ENCODE data around the gene UNKL.

The UNKL gene

DNA sequence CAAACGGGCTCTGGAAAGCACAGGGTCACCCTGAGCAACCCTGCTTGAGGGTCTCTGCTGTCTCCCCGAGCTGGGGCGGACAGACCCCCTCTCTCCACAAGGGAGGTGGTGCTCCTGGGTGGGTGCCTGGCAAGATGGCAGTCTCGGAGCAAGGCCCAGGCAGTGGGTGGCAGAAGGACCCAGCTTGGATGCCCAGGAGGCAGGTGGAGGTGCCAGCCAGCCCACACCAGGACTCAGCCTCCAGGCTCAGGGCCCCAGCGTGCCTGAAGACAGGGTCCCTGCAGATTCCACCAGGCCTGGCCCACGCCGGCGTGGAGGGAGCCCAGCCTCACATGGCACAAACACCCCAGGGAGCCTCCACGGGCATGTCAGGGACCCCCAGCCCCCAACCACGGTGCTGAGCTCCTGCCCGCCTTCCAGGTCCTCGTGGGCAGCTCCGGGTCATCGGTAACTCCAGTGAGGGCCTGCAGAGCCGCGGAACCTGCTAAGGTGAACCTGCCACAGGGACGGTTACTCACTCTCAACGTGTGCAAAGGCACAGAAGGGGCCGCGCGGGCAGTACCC lies 20.8 kb downstream of the UNKL start:
- H3K4me3 ChIP-seq (ENCODE audit: low read length) = no peak overlapping the region
- H3K9ac ChIP-seq (ENCODE audit: low read length) = no peak overlapping the region
- peaks cover 42% of the 10 kb centered on the region for H3K36me3 ChIP-seq (ENCODE audit: control insufficient read depth, insufficient read depth, low read length, severe bottlenecking)
- no peaks in the 10 kb centered on the region for H3K4me1 ChIP-seq (ENCODE audit: control insufficient read depth, insufficient read depth, low read length)
- no peaks in the 10 kb centered on the region for H3K9me3 ChIP-seq (ENCODE audit: control insufficient read depth, low read length)
- H3K27me3 ChIP-seq (replicated peaks; ENCODE audit: control insufficient read depth, insufficient read depth, low read length) = no peaks in the 10 kb centered on the region
- no peak for DNase-seq (ENCODE audit: low read depth)

GRCh38 chr16:1392826-1393225 lies 21.7 kb downstream of the UNKL start:
- Histone ChIP-seq H3K9me3 (ENCODE audit: control insufficient read depth, low read length) (no peaks in the 10 kb centered on the region), H3K4me1 (ENCODE audit: control insufficient read depth, insufficient read depth, low read length) (no peaks in the 10 kb centered on the region), H3K36me3 (ENCODE audit: control insufficient read depth, insufficient read depth, low read length, severe bottlenecking) (peaks cover 42% of the 10 kb centered on the region), H3K4me3 (ENCODE audit: low read length) (no peak overlapping the region), H3K9ac (ENCODE audit: low read length) (no peak overlapping the region), H3K27me3 (replicated peaks; ENCODE audit: control insufficient read depth, insufficient read depth, low read length) (no peaks in the 10 kb centered on the region)
- no peak for DNase-seq (ENCODE audit: low read depth)

DNA sequence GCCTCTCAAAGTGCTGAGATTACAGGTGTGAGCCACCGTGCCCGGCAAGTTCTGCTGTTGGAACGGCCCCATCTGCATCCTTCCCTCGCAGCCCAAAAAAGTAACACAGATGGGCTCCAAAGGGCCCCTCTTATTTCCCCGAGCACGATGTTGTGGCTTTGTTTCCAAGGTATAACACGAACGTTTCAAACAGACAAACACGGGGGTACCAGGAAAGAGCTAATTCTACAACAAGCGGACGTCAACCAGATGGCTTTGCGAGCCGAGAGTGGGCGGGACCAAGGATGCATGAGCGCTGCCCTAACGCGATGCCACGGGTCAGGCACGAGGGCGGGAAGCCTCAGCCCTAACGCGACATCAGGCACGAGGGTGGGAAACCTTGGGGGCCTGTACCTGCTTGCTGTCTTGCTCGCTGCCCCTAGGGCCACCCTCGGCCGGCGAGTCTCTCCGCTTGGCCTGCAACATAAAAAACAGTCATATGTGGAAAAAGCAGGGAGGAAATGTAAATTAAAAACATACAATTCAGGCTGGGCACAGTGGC lies 24.2 kb downstream of the UNKL start:
- Histone ChIP-seq H3K27me3 (replicated peaks; ENCODE audit: control insufficient read depth, insufficient read depth, low read length) (no peaks in the 10 kb centered on the region), H3K36me3 (ENCODE audit: control insufficient read depth, insufficient read depth, low read length, severe bottlenecking) (peaks cover 43% of the 10 kb centered on the region), H3K9me3 (ENCODE audit: control insufficient read depth, low read length) (no peaks in the 10 kb centered on the region)

DNA sequence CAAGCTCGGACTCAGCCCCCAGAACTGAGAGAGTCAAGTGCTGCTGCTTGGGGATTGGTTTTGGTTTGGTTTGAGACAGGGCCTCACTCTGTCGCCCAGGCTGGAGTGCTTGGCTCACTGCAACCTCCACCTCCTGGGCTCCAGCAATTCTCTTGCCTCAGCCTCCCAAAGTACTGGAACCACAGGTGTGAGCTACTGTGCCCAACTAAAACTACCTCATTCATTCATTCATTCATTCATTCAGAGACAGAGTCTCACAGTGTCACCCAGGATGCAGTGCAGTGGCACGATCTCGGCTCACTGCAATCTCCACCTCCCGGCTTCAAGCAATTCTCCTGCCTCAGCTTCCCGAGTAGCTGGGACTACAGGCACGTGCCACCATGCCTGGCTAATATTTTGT lies 24.7 kb downstream of the UNKL start:
- Histone ChIP-seq H3K27me3 (replicated peaks; ENCODE audit: control insufficient read depth, insufficient read depth, low read length) (no peaks in the 10 kb centered on the region), H3K4me3 (ENCODE audit: low read length) (no peak overlapping the region), H3K4me1 (ENCODE audit: control insufficient read depth, insufficient read depth, low read length) (no peaks in the 10 kb centered on the region), H3K9me3 (ENCODE audit: control insufficient read depth, low read length) (no peaks in the 10 kb centered on the region), H3K9ac (ENCODE audit: low read length) (no peak overlapping the region), H3K36me3 (ENCODE audit: control insufficient read depth, insufficient read depth, low read length, severe bottlenecking) (peaks cover 43% of the 10 kb centered on the region)
- no peak for DNase-seq (ENCODE audit: low read depth)

More for the DNA sequence above, 24.2 kb downstream of the UNKL start:
- H3K9ac ChIP-seq (ENCODE audit: low read length) = no peak overlapping the region
- no peak overlapping the region for H3K4me3 ChIP-seq (ENCODE audit: low read length)
- DNase-seq (ENCODE audit: low read depth) = no peak
- H3K4me1 ChIP-seq (ENCODE audit: control insufficient read depth, insufficient read depth, low read length) = no peaks in the 10 kb centered on the region

- Histone ChIP-seq H3K9me3 (ENCODE audit: control insufficient read depth, low read length) (no peaks in the 10 kb centered on the region), H3K36me3 (ENCODE audit: control insufficient read depth, insufficient read depth, low read length, severe bottlenecking) (peaks cover 33% of the 10 kb centered on the region), H3K27me3 (replicated peaks; ENCODE audit: control insufficient read depth, insufficient read depth, low read length) (no peaks in the 10 kb centered on the region), H3K9ac (ENCODE audit: low read length) (no peak overlapping the region), H3K4me1 (ENCODE audit: control insufficient read depth, insufficient read depth, low read length) (no peaks in the 10 kb centered on the region), H3K4me3 (ENCODE audit: low read length) (no peak overlapping the region)
- no peak for DNase-seq (ENCODE audit: low read depth)
These were observed 27.2 kb downstream of the UNKL start for GRCh38 chr16:1387331-1387730.

- Histone ChIP-seq H3K9me3 (ENCODE audit: control insufficient read depth, low read length) (no peaks in the 10 kb centered on the region), H3K4me3 (ENCODE audit: low read length) (no peak overlapping the region), H3K4me1 (ENCODE audit: control insufficient read depth, insufficient read depth, low read length) (no peaks in the 10 kb centered on the region), H3K9ac (ENCODE audit: low read length) (no peak overlapping the region), H3K27me3 (replicated peaks; ENCODE audit: control insufficient read depth, insufficient read depth, low read length) (no peaks in the 10 kb centered on the region), H3K36me3 (ENCODE audit: control insufficient read depth, insufficient read depth, low read length, severe bottlenecking) (peaks cover 22% of the 10 kb centered on the region)
- DNase-seq (ENCODE audit: low read depth) = no peak
These were observed 29.3 kb downstream of the UNKL start for GRCh38 chr16:1385232-1385631.

DNA sequence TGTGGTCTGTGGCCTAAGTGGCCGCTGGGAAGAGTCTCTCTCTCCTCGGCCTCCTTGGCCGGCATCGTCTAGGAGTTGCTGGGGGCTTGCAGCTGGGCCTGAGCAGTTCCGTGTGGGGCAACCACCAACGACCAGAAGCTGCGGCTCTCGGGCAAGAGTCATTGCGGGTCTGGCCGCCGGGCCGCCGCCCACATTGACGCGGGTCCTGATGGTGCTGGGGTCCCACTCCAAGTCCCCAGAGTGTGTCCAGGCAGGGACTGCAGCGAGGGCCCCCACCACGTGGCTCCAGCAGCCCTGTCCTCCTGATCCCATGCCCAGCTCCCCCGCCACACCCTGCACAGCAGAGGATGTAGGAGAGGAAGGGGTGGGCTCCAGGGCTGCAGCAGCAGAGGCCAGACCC lies 30.9 kb downstream of the UNKL start:
- H3K36me3 ChIP-seq (ENCODE audit: control insufficient read depth, insufficient read depth, low read length, severe bottlenecking) = peaks cover 12% of the 10 kb centered on the region
- no peaks in the 10 kb centered on the region for H3K9me3 ChIP-seq (ENCODE audit: control insufficient read depth, low read length)
- H3K9ac ChIP-seq (ENCODE audit: low read length) = no peak overlapping the region
- no peak overlapping the region for H3K4me3 ChIP-seq (ENCODE audit: low read length)
- peaks cover 10% of the 10 kb centered on the region for H3K4me1 ChIP-seq (ENCODE audit: control insufficient read depth, insufficient read depth, low read length)
- no peak for DNase-seq (ENCODE audit: low read depth)
- H3K27me3 ChIP-seq (replicated peaks; ENCODE audit: control insufficient read depth, insufficient read depth, low read length) = no peaks in the 10 kb centered on the region

DNA sequence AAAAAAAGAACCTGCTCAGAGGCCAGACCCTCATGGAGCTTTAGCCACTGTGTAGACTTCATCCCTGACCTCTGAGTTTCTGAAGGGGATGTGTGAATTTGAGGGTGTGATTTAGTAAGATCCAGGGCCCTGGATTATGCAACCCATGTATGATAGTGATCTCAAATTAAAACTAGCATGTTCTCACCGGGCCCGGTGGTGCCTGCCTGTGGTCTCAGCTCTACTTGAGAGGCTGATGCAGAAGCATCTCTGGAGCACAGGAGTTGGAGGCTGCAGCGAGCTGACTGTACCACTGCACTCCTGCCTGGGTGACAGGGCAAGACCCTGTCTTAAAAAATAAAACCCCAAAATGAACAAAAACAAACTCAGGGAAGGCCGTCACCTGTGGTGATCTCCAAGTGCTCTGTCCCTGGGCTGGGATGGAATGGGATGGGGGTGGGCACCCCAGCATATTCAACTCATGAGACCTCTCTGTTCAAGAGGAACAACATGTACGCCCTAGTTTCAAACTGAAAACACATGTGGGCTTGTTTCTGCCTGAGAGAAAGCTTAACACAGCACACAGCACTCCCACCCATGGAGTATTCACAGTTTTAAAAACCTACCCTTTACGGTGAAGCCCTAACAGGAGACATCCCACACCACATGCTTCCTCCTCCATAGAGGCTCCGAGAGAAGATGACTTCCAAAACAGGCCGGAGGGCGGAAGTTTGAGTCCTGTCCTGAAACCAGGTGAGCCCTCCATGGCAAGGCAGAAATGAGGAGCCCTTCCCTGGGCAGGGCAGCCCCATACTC lies 32.7 kb downstream of the UNKL start:
- Histone ChIP-seq H3K27me3 (replicated peaks; ENCODE audit: control insufficient read depth, insufficient read depth, low read length) (no peaks in the 10 kb centered on the region), H3K4me1 (ENCODE audit: control insufficient read depth, insufficient read depth, low read length) (peaks cover 22% of the 10 kb centered on the region), H3K36me3 (ENCODE audit: control insufficient read depth, insufficient read depth, low read length, severe bottlenecking) (peaks cover 6% of the 10 kb centered on the region), H3K9ac (ENCODE audit: low read length) (no peak overlapping the region), H3K9me3 (ENCODE audit: control insufficient read depth, low read length) (no peaks in the 10 kb centered on the region), H3K4me3 (ENCODE audit: low read length) (no peak overlapping the region)
- DNase-seq (ENCODE audit: low read depth) = peak; percentile 8

DNA sequence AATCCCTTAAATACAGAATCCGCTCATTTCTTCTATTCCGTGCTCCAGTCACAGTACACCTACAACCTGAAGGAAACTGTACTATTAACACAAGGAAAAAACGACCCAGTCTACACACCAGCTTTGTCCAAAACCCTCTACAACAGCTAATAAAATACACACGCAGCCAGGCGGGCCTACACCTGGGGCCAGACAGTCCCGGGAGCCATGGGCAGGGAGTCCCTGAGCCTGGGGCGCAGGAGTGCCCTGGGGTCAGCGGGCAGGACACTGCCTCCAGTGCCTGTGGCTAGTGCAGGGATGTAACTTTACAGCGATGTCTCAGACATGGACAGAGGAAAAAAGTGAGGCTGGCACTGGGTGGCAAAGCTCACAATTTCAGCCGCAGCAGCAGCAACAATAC lies 34.3 kb downstream of the UNKL start:
- peaks cover 10% of the 10 kb centered on the region for H3K36me3 ChIP-seq (ENCODE audit: control insufficient read depth, insufficient read depth, low read length, severe bottlenecking)
- DNase-seq (ENCODE audit: low read depth) = no peak
- H3K4me1 ChIP-seq (ENCODE audit: control insufficient read depth, insufficient read depth, low read length) = peaks cover 22% of the 10 kb centered on the region
- H3K9ac ChIP-seq (ENCODE audit: low read length) = no peak overlapping the region
- H3K9me3 ChIP-seq (ENCODE audit: control insufficient read depth, low read length) = no peaks in the 10 kb centered on the region
- H3K27me3 ChIP-seq (replicated peaks; ENCODE audit: control insufficient read depth, insufficient read depth, low read length) = no peaks in the 10 kb centered on the region
- no peak overlapping the region for H3K4me3 ChIP-seq (ENCODE audit: low read length)

DNA sequence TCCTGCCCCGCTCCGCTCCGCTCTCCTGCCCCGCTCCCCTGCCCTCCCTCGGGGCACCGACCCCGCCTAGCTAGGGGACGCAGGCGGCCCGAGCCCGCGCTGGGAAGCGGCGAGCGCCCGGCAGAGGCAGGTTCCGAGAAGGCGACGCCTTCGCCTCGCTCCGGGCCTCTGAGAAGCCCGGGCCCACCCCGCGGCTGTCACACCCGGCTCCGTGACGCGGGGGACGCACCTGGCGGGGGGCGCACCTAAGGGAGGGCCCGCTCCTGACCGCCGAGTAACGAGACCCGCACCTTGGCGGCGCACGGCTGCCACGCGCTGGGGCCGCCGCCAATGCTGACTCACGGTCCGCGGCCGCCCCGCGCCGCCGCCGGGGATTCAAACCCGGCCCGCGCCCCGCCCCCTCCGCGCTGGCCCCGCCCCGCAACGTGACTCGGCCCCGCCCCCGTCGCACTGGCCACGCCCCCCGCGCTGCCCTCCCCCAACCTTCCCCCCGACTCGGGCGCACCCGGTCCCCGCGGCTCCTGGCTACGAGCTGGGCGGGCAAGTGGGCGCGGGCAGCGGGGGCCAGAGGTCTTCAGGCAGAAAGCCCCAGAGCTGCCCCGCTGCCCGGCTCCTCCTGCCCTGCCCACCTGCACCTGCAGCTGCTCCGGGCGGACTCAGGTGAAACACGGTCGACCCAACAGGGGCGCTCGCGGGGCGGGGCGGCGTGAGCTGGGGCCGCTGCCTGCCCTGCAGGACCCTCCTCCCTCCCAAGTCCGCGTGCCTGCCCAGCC lies 35.0 kb downstream of the UNKL start:
- H3K9ac ChIP-seq (ENCODE audit: low read length) = peak overlapping the region; percentile 84
- H3K4me3 ChIP-seq (ENCODE audit: low read length) = peak overlapping the region; percentile 81
- H3K9me3 ChIP-seq (ENCODE audit: control insufficient read depth, low read length) = no peaks in the 10 kb centered on the region
- peaks cover 22% of the 10 kb centered on the region for H3K4me1 ChIP-seq (ENCODE audit: control insufficient read depth, insufficient read depth, low read length)
- DNase-seq (ENCODE audit: low read depth) = peak; percentile 91
- H3K36me3 ChIP-seq (ENCODE audit: control insufficient read depth, insufficient read depth, low read length, severe bottlenecking) = peaks cover 10% of the 10 kb centered on the region
- no peaks in the 10 kb centered on the region for H3K27me3 ChIP-seq (replicated peaks; ENCODE audit: control insufficient read depth, insufficient read depth, low read length)

GRCh38 chr16:1378804-1379303 lies 35.6 kb downstream of the UNKL start:
- Histone ChIP-seq H3K4me1 (ENCODE audit: control insufficient read depth, insufficient read depth, low read length) (peaks cover 22% of the 10 kb centered on the region), H3K9ac (ENCODE audit: low read length) (peak overlapping the region; percentile 84), H3K9me3 (ENCODE audit: control insufficient read depth, low read length) (no peaks in the 10 kb centered on the region), H3K36me3 (ENCODE audit: control insufficient read depth, insufficient read depth, low read length, severe bottlenecking) (peaks cover 10% of the 10 kb centered on the region), H3K27me3 (replicated peaks; ENCODE audit: control insufficient read depth, insufficient read depth, low read length) (no peaks in the 10 kb centered on the region), H3K4me3 (ENCODE audit: low read length) (peak overlapping the region; percentile 81)
- peak; percentile 94 for DNase-seq (ENCODE audit: low read depth)
